T-helper 22 cell (primary cell): ENCODE data around the gene NEK6.

Experiments
- DNase-seq: peaks from one replicate; pipeline ENCODE4 v3.0.0-alpha.2; 2020; ENCODE audit warnings: low read depth

The NEK6 gene

DNA sequence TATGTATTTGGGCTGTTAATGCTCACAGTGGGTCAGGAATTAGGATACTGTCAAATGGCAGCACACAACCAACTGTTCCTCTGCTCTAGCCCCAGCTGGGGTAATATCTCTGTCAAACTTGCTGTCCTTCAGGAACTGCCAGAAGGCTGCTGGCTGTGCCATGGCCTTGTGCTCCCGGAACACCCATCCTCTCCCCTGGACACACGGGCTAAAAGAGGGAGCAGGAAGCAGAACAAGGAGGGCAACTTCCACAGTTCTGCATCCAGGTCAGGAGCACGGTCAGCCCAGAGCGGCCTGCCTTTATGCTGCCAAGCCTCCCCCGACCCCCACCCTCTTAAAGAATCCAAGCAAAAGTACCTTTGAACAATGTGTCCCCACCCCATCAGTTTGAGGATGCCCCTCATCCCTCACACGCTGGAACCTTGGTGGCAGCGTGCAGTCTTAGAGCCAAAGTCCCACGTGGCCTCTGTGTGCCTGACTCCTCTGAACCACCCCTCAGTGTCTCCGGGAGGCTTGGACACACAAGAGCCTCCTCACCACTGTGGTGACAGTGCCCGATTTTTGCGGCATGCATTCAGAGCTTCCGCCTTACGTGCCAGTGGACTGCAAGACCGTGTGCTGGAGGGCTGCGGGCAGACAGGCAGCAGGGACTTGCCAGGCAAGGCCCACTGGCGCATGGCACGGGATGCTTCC is 96.7 kb downstream of the NEK6 start:
- no peak for DNase-seq

DNA sequence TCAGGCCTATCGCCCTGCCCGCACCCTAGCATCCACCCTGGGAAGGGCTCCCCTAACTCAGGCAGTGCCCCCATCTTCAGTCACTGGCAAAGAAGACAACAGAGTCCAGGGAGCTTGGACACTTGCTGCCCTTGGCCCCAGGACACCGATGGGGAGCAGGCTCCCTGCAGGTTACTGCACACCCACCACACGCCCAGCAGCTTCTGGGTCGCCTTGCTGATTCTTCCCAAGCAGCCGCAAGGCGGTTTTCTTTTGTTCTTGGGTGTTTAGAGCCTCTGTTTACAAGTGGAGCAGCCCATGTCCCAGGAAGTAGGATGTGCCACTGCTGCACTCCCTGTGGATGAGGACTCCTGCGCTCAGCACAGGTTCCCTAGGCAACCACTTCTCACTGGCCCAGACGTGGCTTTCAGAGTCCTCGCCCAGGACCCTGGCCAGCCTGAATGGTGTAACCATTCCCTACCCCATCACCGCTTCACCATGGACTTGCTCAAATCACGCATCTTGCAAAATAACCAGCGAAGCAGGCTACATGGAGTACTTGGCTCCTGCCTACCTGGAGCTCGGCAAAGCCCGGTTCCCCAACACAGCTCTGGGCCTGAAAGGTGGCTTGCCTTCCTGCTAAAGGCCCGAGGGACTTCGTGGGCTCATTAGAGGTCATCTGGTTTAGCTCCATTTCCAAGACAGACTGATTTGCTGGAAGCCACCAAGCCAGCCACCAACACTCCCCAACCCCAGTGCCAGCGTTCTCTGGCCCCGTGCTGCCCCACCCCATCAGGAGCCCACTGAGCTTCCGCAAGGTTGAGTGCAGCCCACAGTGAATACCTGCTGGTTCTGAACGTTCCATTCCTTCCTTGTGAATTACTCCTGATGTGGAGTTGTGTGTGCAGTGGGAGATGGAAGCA is 97.5 kb downstream of the NEK6 start:
- no peak for DNase-seq

DNA sequence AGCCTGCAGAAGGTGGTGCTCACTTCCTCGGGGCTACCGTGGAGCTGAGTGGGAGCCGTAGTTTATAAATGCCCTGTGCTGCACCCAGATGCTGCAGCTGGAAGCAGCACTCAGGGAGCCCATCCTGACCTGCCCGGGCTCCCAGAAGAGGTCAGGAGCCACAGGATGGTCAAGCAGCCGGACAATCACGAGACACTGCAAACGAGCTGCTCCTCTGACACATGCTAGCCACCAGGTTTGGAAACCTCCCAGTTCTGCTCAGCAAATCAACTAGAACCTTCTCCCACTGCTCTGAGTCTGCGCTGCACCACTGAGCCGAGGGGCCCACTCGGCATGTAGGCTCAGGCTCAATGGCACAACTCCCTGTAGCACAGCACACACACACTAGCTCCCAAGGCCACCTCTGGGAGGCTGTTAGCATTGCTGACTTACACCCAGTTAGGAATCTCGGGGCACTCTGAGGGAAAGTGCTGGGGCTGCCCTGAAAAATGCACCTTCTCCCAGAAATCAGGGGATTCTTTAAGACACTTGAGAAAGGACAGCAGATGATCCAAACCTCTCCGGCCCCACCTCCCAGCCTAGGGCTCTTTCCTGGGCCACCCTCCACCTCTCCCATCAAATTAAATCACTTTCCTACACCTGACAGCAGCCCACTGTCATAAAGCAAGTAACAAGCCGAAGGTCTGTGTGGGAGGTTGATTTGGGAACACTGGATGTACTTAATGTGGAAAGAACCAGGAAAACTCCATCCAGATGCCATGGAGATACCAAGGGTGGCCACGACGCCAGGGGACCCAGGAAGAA is 98.4 kb downstream of the NEK6 start:
- no peak for DNase-seq

DNA sequence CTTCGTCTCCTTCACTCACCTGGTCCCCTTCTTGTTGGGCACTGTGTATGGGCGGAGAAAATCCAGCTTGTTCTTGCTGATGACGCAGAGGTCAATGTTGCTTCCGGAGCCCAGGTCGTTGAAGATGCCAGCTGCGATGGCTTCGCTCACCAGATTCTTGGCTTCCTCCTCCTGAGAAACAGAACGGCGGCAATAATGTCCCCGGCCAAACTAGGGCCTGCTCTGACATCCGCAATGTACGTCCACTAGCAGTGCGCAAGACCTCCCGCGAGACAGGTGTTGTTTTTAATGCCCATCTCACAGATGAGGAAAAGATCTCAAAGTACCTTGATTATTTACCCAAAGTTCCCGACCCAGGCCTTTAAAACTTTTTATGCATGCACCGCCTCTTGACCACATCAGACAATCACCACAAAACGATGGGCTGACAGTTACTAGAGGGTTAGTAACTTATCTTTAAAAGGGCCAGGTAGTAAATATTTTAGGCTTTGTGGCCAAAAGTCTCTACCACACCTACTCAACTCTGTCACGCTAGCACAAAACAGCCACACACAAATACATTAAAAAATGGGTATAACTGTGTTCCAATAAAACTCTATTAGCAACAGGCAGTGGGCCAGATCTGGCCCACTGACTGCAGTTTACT is 99.1 kb downstream of the NEK6 start:
- DNase-seq, result no peak

DNA sequence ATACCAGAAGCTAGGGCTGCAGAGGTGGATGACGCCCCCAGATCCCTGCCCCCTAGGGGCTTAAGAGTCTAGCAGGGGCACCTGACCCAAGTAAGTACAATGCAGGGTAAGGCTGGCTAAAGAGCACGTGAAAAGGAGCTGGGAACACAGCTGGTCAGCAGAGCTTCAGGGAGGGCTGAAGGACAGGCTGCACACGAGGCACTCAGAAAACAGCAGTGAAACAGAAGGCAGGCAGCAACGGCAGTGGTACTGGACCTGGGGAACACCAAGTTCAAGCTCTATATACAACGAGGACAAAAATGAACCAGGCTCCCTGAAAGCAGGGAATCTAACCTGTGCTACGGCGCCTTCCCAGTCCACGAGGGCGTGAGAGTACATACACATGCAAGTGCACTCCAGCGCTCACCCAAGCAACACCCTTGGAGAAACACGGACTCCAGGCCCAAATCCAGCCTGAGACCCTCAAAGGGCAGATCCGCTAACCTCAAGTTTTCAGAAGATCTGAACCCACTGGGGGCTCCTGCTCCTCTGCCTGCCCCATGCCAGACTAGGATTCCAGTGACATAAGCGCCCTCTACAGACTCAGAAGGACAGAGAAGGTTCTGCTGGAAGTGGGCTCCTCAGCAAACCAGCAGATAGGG is 100.1 kb downstream of the NEK6 start:
- no peak for DNase-seq

DNA sequence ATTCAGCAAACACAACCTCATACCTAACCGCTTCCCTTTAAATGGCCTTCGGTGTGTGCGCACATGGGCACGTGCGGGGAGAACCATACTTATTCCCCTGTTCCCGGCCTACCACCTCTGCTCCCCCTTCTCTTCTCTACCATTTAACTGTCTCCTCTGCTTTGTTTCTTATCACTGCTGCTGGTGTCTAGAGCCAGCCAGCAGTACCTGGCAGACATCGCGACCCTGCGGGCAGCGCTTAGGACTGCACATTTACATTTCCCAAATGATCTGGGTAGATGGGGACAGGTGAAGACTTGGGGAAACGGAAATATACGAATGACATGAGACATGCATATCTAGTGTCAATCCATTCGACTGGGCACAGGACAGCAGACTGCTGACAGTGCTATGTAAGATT is 100.9 kb downstream of the NEK6 start:
- no peak for DNase-seq

DNA sequence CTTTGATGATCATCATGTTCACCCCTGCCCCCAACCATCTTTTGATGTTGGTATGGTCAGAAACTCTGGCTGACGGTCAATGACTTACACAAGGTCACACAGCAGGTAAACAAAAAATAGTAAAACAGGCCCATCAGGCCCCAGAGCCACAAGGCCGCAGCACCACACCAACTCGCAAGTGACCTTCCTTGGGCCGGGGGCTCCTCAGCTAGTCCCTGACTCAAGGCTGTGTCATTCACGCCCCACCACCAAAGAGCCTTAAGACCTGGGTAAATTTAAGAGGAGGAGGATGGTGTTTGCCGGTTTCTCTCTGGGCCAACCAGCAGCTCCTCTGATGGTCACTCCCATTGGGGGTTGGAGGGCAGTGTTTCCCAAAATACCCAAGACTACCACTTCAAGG is 101.7 kb downstream of the NEK6 start:
- no peak for DNase-seq

DNA sequence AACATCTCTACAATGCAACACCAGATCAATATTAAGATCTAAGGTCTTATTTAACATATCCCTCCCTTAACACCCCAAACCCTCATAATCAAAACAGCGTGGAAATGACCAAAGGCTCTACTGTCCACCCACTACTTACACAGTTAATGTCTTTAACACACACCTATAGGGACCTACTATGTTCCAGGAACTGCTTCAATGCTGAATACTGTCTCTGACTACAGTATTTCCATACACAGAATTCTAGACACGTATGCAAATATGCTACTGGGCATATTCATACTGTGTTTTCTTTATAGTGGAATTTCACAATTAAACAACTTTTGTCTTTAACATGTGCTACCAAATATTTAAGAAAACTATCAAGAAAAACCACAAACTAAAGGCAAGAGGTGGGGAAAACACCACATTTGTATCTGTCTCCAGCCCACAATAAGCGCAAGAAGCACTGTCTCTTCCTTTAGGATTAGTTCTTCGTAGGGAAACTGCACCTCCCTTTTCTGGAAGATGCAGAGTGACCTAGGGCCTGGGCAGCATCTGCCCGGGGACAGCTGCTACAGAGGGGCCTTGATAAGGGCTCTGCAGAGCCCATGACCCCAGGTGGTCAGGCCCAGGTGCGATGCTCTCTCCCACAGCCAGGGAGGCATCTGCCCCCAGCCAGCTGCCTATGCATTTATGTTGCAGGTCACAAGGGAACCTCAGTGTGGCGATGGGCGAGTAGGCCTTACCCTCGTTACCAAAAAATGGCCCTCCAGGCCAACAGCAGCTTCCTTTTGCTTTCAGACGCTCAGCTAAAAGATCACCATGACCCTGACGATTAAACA is 102.3 kb downstream of the NEK6 start:
- DNase-seq, result no peak

DNA sequence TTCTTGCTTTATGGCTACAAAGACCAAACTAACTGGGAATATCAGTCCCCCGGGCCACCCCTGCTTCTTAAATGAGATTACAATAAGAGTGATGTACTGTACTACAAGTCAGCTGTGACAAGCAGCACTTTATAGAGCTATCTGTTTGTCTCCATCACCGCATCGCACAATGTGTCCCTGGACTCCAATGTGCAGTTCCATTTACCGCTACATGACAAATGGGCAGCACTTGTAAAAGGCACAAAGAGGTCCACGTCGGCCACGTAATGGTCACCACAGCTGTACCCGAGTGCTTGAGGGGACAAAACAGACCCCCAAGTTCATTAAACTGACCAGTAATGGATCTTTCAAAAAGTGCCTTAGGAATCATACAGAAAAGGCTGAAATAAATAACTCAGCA is 103.4 kb downstream of the NEK6 start:
- DNase-seq, result no peak

DNA sequence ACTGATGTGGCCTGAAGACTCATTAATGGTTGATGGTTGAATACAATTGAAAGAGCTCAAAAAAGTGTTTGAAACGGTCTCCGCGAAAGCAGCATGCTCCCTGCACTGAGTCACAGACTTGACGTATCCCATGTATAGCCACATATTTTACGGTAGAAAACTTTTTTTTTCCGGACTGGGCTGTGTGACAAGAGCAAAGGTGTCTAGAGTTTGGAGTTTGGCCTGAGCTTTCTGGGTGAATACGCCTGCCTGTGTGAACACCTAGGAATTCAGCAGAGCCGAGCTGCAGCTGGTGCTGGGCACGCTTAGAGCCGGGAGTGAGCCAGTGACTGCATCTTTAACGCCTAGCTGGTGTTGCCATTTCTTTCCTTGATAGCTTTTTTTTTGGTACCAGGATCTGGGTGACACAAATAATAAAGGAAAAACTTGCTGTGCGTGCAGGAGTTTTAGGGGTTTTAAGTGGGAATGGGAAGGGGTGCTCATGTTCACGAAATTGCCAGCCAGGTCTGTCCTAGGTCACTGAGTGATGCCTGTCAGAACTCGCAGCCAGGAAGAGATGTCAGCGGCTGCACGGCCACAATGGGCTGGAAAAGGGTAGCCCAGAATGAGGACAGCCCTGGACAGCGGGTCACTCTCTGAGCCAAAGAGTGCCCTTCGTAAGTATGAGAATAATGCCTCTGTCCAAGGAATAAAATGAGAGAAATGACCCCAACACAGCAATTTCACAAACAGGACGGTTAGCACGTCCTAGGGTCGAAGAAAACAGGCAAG is 105.8 kb downstream of the NEK6 start:
- no peak for DNase-seq

DNA sequence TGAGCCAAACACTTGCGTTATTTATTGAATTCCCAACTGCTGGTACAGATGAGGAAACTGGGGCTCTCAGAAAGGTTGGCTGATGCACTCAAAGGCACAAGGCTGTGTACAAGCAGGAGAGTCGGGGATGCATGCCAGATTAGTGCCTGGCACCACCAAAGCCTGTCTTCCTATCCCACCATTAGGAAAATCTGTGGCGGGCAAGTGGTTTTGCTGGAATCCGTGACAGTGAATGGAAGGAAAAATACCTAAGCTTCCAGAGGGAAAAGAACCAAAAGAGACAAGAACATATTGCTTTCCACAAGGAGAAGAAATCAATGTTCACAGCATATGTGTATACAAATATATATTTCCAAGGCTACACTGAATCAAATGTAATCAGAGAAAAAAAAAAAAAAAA is 106.4 kb downstream of the NEK6 start:
- no peak for DNase-seq

DNA sequence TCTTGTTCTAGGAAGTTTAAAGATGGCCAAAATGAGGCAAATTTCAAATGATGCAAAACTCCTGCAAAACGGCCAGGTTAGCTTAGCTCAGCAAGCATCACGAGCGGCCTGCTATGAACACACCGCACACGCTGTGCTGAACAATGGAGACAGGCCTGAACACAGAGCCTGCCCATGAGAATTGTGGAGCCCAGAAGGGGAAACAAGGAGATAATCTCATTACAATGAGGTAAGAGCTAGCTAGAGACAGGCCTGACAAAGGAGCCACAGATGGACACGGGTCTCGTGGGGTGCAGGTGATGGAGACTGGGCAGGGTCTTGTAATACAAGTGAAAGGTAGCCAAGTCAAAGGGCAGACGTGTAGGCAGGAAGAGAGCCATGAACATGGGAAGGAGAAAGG is 107.3 kb downstream of the NEK6 start:
- no peak for DNase-seq

DNA sequence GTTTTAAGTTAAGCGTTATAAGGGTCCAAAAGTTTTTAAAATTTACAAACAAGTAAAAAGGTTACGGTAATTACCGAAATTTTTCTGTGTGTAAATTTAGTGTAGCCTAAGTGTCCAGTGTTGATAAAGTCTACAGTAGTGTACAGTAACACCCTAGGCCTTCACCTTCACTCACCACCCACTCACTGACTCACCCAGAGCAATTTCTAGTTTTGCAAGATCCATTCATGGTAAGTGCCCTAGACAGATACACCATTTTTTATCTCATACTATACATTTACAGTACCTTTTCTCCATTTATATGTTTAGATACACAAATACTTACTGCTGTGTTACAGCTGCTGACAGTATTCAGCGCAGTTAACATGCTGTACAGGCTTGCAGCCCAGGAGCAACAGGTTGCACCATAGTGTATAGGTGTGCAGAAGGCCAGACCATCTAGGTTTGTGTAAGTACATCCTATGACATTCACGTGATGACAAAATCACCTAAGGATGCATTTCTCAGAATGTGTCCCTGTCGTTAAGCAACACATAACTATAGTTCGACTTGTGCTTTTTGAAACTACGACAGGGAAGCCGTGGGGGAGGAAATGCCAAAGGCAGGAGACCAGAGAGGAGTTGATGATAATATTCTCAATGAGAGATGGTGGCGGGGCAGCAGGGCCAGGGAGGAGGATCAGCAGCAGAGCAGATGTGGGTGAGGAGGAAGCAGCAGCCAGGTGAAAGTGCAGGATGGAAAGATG is 108.9 kb downstream of the NEK6 start:
- DNase-seq, result no peak

DNA sequence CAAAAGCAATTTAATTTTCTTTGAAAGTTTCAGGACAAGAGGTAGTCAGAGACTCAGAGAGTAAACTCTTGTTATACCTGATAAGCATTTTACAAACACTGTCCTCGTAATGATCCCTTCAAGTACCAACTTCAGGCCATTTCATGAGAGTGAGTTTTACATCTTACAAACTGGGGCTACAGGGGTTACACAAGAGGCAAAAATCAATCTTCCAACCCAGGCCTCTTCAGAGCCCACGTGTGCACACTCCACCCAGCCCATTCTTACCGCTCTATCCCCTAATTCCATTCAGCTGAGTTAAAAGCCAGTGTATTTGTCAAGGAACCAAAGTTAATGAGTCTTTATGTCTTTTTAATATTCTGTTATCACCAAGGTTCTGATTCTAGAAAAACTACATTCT is 110.9 kb downstream of the NEK6 start:
- no peak for DNase-seq

DNA sequence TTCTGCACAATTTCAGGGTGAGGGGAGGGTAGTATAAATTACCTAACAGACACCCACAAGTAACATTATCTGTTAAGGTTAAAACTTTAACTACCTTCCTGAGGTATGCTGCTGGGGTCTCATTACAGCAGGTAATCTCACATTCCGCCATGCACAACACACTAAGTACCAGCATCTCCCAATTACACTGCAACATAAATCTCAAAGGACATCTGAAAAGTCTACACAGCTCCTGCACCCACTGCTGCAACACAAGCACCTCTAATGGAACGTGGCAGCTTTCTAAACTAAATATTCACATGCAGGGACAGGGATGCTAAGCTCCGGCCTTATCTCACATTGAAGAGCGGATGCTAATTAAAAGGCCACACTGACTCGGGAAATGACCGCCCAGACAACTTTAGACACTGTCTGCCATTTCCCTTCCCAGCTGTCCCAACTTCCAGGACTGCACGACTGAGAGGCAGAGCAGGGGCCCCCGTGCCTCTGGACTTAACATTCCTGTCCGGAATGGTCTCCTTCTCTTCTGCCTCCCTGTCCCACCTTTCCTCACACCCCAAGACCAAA is 111.6 kb downstream of the NEK6 start:
- DNase-seq, result no peak

DNA sequence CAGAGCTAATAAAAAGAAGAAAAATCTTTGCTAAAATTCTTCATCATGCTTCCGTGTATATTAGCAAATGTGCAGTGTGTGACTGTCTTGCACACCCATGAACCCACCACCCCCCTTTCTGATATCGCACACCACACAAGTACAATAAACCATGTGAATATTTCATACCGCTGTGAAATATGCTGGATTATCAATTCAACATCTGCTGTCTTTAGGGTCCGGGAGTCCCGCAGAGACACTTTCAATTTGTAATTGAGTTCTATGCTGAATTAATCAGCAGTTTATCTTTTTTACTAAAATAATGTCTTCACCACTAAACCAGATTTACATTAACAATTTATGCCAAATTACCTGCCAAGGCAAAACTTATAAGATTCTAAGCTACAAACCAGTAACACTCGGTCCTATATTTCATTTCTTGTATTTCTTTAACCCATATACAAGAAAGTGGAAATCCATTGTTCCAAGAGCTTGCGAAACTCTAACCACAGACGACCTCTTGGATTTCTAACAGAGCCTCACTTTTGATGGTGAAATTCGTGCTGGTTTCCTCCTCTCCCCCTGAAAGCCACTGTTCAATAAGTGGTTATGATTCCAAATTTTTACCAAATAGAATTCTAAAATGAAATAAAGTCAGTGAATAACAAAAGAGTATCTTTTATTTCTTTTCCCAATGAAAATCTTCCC is 113.3 kb downstream of the NEK6 start:
- DNase-seq, result no peak

DNA sequence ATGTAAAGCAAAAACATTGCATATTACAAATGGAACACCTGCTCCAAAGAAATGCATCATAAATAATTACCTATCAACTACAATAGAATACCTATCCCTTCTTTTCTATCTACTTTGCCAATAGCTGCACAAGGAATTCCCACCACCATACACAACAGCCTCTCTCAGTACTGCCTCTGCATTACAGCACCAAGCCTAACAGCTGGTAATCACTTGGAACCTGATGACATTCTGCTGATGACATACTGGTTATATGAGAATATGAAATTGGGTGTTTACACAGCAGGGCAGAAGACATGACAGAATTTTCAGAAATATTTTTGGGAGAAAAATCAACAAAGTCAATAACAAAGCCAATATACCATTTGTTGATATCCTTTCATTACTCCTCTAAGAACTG is 114.3 kb downstream of the NEK6 start:
- no peak for DNase-seq

DNA sequence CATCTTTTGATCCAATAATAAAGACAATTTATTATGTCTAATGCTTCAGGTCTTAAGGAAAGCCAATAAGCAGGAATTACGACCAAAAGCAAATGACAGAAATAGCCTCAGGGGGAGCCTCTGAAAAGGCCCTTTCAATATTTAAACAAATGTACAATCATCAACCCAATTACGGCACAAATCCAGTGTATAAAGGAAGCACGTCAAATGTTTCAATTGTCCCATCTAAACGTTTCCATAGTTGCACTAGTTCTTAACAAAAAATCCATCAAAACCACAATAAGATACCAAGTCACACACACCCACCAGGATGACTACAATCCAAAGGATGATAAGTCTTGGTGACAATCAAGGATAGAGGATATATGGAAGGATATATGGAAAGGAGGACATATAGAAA is 115.6 kb downstream of the NEK6 start:
- DNase-seq, result no peak
